GM18868 (cell line): ENCODE measurements around the gene CPSF4.
A peak's percentile ranks its signal among the peaks of the same experiment; 100 is the strongest.
"Not testable (repeated sequence)": the region's sequence is repeated elsewhere in the genome, so short reads cannot be mapped to it uniquely, and the experiment has no call there.

Experiments
- ATAC-seq: cut with Tn5 transposase; IDR thresholded peaks from one replicate; pipeline ENCODE4 v1.9.1; 2021; ENCODE audit warnings: mild to moderate bottlenecking, moderate library complexity; ENCODE audit not compliant: unreplicated experiment

The CPSF4 gene

DNA sequence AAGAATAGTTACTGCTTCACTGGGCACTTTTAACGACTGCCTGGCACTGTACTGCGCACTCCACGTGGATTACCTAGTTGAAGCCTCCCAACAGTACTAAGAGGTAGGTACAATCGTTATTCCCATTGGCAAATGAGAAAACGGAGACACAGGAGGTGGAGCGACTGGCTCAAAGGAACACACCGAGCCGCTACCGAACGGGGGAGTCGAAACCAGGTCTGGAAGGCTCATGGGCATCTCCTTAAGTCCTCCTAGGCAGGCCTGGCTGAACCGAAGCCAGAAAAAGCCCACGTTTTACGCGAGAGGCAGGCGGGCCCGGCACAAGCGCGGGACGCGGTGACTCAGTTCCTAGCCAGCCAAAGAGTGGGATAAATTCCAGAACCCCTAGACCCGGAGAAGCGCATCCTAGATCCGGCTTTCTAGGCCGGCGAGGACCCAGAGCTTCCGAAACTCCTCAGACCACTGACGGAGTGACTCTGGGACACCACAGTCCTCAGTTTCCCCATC lies 30.8 kb upstream of the CPSF4 start:
- no peak for ATAC-seq

DNA sequence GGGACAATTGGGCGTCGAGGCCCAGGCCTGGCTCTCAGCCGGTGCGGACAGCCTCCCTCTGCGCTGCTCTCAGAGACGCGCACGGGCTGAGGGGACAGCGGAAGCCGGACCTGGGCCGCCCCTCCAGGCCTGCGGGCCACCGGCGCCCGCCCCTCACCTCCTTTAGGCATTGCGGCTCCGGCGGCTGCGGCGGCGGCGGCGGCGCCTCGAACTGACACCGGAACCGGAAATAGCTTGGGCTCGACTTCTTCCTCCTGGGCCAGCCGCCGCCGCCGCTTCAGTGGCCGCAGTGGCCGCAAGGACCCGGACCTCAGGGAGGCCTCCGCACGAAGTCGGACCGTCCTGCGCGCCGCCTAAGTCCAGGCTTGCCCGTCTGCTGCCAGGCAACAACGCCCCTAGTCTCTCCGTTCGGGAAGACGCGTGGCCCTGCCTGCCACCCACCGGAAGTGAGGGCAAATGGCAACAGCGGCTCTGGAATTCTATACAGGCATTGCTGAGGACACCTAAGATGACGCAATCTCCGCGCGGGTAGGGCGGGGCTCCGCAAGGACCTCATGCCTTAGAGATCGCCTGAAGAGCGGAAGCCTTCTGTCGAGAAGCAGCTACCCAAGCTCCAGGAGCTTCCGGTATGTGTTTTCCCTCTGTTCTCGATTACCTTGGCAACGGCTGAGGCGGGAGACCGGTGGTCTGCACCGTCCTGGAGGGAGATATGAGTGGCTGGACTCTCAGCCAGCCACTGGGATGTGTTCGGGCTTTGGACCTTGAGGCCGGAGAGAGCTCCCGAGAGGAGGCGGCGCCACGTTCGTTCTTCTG lies 30.2 kb upstream of the CPSF4 start, which contains the start of the genes BUD31 and PDAP1:
TSS of gene BUD31 (plus strand) at position 591 of the 813 bp plus-strand sequence. CDS start 2,124 bp downstream, outside the sequence.
TSS of gene PDAP1 (minus strand) at position 219 of the 813 bp plus-strand sequence. CDS start at position 170, 49 bp downstream.
- ATAC-seq, result peak; percentile 81

DNA sequence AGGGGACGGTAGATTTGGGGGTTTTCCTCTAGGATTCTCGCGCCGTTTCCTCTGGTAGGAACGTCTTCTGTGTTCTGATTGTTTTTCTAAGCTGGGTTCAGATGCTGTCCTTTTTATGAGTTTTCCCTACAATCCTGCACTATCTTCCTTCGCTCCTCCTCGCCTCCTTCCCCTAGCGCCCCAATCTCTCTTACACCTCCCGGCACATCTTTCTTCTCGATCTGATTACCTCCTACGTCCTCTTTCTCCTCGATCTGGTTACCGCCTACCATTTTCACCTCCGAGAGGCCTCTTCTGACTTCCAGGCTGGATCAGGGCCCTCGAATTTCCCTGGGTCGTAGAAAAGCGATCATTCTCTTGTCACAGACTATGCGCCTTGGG lies 29.6 kb upstream of the CPSF4 start:
- ATAC-seq, result no peak

DNA sequence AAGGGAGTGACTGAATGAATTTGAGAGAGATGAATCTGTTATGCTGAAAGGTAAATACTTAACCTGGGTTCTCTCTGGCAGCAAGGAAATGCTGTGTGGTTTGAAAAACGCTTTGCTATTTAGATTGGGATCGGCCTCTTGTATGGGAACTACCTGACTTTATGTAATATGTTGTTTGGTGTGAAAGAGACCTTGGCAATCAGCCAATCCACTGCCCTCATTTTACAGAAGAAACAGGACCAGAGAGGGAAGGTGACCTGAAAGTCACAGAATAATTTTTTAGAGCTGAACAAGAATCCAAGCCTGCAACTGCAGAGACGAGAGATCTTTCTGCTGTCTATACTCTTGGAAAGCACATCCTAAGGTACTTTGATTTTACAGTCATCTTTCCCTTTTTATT lies 28.9 kb upstream of the CPSF4 start:
- no peak for ATAC-seq

DNA sequence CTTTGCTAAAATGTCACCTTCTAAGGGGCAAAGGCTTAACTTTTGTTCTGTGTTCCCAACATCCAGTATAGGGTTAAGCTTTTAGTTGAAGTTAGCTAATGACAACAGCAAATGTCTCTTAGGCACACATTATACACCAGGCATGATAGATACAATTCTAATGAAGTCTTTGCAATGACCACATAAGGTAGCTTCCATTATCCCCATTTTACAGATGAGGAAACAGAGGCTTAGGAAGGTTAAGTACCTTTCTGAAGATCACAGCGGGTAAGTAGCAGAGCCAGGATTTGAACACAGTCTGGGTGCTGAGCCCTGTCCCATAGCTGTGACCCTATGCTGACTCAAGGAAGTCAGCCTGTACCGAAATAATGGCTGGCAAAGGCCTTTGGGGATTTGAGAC lies 28.1 kb upstream of the CPSF4 start:
- ATAC-seq, result no peak

DNA sequence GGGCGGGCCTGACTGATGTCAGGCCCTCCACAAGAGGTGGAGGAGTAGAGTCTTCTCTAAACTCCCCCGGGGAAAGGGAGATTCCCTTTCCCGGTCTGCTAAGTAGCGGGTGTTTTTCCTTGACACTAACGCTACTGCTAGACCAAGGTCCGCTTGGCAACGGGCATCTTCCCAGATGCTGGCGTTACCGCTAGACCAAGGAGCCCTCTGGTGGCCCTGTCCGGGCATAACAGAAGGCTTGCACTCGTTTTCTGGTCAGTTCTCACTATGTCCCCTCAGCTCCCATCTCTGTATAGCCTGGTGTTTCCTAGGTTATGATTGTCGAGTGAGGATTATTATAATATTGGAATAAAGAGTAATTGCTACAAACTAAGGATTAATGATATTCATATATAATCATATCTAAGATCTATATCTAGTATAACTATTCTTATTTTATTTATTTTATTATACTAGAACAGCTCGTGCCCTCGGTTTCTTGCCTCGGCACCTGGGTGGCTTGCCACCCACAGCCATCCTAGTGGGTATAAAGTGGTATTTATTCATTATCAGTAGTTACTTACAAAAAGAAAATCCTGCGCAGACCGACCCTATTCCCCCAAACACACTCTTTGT lies 23.1 kb upstream of the CPSF4 start:
- ATAC-seq, result not testable (repeated sequence)

DNA sequence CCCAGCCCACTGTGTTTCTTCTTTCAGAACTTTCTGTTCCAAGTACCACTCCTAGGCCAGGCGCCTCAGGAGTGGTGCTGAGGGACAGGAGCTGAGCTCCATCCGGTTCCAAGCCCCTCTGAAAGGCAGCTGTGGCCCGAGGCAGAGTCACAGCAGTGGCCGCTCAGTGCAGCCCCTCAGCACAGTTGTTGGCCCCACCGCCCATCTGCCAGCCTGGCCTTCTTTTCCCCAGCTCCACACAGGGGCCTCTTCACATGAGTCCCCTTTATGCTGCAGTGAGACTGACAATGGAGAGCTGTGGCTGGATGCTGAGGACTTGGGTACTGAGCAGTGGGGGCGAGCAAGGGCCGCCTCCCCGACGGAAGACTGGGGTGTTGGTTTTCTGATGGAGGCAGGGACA lies 20.5 kb upstream of the CPSF4 start:
- ATAC-seq, result no peak

DNA sequence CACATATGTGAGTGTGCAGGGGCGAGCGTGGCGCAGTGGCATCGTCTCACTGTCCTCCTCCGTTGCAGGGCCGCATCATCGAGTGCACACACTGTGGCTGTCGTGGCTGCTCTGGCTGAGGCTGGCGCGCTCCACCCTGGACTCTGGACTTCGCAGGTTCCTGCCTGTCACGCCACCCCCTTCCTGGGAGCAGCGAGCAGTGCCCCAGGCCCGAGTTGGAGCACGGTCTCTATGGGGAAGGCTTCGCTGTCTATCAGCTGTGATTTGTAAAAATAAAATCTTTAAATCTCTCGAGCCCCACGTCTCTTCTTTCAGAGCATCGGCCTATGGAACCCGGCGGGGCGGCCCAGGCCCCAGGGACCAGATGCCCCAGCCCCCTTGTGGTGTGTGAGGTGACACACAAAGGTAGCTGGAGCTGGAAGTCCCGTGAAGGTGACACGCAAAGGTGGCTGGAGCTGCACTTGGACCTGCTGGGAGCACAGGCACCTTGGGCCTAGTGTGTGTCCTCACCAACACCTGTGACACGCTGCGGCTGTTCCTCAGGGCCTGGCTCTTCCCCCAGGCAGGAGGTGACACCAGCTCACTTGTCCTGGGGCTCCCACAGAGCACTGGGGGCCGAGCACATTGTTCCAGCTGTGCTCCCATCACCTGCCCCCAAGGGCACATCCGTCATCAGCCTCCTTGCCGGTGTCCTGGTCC lies 19.3 kb upstream of the CPSF4 start:
- ATAC-seq, result no peak

DNA sequence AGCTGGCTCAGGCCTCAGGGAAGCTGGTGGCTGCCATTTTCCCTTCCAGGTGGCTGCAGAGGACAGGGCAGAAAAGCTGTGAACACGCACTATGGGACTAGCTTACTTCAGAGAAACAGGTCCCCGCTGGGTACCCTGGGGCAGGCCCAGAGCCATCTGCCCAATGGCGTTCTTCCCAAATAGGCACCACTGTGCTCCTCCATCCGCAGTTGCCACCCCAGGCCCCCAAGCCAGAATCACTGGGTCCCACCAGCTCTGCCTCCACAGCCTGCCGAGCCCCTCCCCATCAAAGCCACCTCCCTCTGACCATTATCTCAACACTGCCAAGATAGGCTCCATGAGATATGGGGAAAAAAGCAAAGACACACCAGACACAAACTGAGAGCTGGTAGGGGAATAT lies 18.5 kb upstream of the CPSF4 start:
- ATAC-seq, result no peak

DNA sequence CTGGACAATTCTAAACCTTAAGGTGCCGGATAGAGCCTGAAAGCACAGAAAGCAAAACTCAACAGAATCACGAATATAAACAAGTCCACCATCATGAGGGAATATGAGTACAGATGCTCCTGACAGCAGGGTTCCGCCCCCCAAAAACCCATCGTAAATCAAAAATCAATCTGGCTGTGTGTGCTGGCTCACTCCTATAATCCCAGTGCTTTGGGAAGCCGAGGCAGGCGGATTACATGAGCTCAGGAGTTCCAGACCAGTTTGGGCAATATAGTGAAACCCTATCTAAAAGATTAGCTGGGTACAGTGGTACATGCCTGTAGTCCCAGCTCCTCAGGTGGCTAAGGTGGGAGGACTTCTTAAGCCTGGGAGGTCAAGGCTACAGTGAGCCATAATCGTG lies 17.8 kb upstream of the CPSF4 start:
- no peak for ATAC-seq

DNA sequence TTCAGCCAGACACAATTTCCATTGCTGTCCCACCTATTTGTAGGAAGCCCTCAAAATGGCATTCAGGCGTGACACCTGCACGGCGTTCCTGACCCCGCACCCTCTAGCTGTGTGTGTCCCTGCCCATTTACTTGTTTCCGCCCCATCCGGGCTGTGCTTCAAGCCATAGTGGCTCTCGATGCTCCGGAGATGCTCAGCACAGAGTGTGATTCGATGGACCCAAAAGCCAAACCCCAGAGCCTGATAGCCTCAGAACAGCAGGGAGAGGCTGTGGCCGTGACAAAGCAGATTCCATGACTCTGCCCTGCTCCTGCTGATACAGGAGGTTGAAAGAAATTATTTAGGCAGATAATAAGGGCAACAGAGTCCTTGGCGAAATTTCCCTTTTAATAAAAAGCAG lies 16.6 kb upstream of the CPSF4 start:
- ATAC-seq, result no peak

DNA sequence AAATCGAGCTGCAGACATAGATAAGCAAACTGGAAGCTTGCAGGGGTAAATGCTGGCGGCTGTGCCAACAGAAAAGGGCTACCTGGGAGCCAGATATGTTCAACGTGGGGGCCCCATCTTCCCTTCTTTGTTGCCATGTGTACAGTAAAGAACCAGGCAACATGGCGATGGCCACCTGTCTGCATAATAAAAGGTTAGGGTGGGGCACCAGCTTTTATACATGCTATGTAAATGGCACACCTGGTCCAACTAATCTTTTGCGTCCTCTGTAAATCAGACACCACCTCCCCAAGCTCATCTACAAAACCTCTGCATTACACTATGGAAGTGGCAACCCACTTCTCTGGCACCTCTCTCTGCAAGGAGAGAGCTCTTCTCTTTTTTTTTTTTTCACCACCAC lies 16.1 kb upstream of the CPSF4 start:
- ATAC-seq, result no peak

DNA sequence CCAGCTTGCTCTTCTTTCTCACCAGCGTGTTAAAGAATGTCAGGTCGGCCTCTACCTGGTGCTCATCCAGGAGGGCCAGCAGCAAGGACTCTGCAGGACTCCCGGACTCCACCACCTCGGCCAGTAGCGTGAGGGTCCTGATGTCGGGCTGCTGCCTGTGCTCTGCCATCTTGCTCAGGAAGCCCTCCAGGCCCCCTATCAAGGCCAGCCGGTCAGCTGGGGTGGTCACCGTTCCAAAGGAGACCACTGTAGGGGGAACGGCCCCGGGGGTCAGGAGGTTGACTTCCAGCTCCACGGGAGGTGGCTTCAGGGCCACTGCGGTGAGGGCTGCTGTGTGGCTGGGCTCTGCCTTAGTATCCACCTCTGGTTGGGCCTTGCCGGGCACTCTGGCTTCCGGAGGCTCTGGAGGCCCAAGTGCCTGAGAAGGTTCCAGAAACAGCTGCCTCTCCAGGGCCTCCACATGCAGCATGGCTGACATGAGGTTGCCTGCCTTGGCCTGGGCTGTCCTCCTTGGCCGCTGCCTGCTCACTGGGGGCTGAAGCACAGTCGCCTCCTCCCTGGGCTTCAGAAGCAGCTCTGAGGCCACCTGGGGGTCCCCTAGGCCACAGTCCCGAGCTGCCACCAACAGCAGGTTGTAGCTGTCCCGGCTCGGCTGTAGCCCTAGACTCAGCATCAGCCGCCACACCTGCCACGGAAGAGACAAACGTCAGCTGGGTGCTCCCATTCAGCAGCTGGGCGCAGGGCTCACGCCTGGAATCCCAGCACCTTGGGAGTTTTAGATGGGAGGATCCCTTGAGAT lies 13.6 kb upstream of the CPSF4 start:
- no peak for ATAC-seq

DNA sequence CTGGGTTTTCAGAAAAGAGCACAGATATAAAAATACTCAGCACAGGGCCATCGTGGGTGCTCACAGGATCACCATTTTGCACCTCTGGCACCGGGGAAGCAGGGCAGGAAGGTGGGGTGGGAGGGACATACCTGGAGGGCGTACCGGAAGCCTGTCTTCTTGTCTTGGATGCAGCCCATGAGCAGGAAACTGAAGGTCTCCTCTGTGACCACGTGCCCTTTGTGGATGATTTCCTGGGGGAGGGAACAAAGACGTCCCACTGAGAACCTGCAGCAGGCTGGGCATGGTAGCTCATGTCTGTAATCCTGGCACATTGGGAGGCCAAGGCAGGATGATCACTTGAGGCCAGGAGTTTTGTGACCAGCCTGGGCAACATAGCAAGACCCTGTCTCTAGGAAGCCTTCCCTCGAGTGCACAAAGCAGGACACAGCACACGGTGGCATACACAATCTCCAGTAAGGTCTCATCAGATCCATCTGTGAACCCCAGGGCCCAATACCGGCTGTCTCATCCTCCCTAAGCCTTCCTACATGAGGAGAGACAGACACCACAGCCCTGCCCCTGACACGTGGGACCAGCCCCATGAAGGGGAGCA lies 9.7 kb upstream of the CPSF4 start:
- no peak for ATAC-seq

DNA sequence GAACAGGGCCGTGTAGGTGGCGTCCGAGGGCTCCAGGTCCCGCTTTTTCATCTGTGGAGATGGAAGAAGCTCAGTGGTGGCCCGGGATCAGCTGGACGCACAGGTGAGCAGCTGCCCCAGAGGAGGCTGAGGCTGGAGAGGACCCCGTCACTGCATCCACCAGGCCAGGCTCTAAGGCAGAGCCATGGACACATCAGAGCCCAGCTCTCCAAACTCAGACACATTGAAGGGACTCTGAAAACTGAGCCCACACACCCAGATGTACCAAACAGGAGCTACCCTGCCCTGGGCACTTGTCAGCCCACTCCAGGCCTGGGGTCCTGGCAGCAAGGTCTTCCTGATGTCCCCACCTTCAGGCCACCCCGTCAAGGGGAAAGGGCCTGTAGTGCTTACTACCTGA lies 9.0 kb upstream of the CPSF4 start:
- ATAC-seq, result no peak

DNA sequence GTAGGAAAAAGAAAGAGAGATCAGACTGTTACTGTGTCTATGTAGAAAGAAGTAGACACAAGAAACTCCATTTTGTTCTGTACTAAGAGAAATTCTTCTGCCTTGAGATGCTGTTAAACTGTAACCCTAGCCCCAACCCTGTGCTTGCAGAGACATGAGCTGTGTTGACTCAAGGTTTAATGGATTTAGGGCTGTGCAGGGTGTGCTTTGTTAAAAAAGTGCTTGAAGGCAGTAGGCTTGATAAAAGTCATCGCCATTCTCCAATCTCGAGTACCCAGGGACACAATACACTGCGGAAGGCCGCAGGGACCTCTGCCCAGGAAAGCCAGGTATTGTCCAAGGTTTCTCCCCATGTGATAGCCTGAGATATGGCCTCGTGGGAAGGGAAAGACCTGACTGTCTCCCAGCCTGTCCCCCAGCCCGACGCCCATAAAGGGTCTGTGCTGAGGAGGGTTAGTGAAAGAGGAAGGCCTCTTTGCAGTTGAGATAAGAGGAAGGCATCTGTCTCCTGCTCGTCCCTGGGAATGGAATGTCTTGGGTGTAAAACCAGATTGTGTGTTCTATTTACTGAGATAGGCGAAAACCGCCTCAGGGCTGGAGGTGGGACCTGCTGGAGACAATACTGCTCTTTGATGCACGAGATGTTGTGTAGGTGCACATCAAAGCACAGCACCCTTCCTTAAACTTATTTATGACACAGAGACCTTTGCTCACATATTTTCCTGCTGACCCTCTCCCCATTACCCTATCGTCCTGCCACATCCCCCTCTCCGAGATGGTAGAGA lies 6.8 kb upstream of the CPSF4 start:
- ATAC-seq, result not testable (repeated sequence)

DNA sequence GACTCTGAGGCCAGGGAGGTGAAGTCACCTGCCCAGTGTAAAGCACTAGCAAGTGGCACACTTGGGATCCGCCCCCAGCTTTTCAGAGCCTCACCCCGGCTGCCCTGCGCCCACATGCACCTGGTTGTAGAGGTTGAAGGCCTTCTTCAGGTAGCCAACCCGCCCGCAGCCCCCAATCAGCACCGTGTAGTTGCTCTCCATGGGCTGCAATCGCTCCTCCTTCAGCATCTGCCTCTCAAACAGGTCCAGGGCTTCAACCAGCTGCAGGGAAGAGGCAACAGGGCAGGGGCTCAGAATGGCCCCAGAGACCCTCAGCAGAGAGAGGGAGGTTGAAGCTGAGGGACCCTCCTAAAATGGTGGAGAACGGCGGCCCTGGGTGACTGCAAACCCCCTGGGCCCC lies 5.6 kb upstream of the CPSF4 start:
- ATAC-seq, result no peak

DNA sequence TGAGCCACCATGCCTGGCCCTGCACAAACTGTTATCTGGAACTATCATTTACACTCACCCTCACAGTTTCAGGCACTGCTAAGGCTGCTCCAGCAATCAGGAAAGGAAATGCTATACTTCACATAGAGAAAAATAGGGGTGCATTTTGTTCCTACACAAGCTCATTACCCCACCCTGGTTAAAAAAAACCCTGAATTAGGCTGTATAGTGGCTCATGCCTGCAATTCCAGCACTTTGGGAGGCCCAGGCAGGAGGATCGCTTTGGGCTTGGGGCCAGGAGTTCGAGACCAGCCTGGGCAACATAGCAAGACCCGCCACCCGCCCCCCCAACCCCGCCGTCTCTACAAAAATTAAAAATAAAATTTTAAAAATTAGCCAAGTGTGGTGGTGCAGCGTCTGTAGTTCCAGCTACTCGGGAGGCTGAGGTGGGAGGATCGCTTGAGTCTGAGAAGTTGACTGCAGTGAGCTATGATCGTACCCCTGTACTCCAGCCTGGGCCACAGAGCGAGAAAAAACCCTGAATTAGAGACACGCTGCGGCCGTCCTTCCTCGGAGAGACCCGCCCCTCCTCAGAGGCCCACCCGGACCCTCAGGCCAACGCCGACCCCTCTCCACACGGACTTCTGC lies 684 bp upstream of the CPSF4 start:
- no peak for ATAC-seq

DNA sequence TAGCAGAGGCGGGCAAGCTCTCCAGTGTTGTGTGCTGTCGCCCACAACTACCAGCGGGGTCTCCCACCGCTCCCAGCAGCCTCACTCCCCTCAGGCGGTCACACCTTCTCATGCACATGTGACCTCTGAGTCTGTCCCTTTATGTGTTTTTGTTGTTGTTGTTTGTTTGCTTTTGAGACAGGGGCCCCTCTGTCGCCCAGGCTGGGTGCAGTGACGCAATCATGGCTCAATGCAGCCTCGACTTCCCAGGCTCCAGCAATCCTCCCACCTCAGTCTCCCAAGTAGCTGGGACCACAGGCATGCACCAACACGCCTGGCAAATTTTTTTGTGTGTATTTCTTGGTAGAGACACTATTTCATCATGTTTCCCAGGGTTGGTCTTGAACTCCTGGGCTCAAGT lies 1.5 kb downstream of the CPSF4 start:
- ATAC-seq, result no peak
